IPS-18a (cell line): ENCODE measurements around the gene ZNF783.
"Not testable (repeated sequence)": the region's sequence is repeated elsewhere in the genome, so short reads cannot be mapped to it uniquely, and the experiment has no call there.

Source experiments
- H3K27ac ChIP-seq: one replicate; pipeline ENCODE4 v1.5.1; 2013; ENCODE audit warnings: low read length
- H3K27me3 ChIP-seq: one replicate; pipeline ENCODE4 v1.6.1; 2013; ENCODE audit warnings: mild to moderate bottlenecking, low read length; ENCODE audit not compliant: control insufficient read depth, insufficient read depth
- H3K36me3 ChIP-seq: one replicate; pipeline ENCODE4 v1.6.1; 2013; ENCODE audit warnings: low read depth, low read length; ENCODE audit not compliant: control insufficient read depth
- H3K4me1 ChIP-seq: one replicate; pipeline ENCODE4 v1.6.1; 2013; ENCODE audit warnings: low read depth, low read length; ENCODE audit not compliant: control insufficient read depth
- H3K4me3 ChIP-seq: one replicate; pipeline ENCODE4 v1.5.1; 2013; ENCODE audit warnings: low read length
- H3K9ac ChIP-seq: one replicate; pipeline ENCODE4 v1.6.1; 2013; ENCODE audit warnings: mild to moderate bottlenecking, low read length, moderate library complexity
- H3K9me3 ChIP-seq: one replicate; pipeline ENCODE4 v1.6.1; 2013; ENCODE audit warnings: low read depth, low read length; ENCODE audit not compliant: control insufficient read depth

Gene ZNF783

DNA sequence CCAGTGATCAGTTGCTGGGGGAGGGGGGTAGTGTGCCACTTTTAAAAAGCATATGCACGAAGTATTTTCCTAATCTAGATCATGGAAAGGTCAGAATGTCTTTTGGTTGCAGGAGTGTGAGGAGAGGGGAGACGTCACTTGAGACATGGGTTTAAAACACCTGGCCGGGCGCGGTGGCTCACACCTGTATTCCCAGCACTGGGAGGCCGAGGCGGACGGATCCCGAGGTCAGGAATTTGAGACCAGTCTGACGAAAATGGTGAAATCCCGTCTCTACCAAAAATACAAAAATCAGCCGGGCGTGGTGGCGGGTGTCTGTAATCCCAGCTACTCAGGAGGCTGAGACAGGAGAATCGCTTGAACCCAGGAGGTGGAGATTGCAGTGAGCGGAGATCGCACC lies 35.6 kb upstream of the ZNF783 start:
- H3K9ac ChIP-seq: not testable (repeated sequence)
- peaks cover 12% of the 10 kb centered on the region for H3K36me3 ChIP-seq

GRCh38 chr7:149226840-149227494 lies 35.0 kb upstream of the ZNF783 start:
- H3K36me3 ChIP-seq: peaks cover 11% of the 10 kb centered on the region
- H3K27ac ChIP-seq: no peak overlapping the region
- no peak overlapping the region for H3K9ac ChIP-seq
- H3K9me3 ChIP-seq: no peaks in the 10 kb centered on the region
- H3K27me3 ChIP-seq: no peaks in the 10 kb centered on the region
- H3K4me1 ChIP-seq: no peaks in the 10 kb centered on the region
- H3K4me3 ChIP-seq: no peak overlapping the region

More for the DNA sequence above, 35.6 kb upstream of the ZNF783 start:
- H3K4me3 ChIP-seq, H3K4me1 ChIP-seq, H3K27ac ChIP-seq, H3K27me3 ChIP-seq, H3K9me3 ChIP-seq: not testable (repeated sequence)

DNA sequence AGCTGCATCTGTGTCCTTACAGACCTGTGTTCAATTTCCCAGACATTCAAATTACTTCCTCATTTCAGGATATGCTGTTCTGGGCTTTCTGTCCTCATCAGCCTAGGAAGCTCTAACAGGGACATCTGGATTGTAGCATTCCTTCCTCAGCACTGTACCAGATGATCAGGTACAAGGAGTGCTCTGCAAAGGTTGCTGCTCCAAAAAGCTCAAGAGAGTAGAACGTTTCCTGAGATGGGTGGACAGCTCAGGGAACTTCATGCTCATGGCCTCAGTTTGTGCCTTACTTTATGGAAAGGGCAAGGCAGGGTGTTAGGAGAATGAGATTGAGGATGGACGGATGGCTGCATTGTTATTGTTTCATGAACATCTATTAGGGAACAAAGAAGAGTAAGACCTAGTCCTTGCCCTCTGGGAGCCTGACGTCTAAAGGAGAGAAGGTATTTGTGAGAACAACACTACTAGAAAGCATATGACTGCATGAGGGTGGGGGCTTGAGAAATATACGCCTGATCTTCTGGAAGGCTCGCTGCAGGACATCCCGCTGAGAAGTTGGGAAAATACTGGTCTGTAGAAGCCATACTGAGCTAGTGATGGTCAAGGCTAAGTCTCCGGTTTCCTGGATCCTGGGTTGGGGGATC lies 33.0 kb upstream of the ZNF783 start:
- Histone ChIP-seq H3K4me1 (no peaks in the 10 kb centered on the region), H3K9ac (no peak overlapping the region), H3K4me3 (no peak overlapping the region), H3K36me3 (peaks cover 11% of the 10 kb centered on the region), H3K9me3 (no peaks in the 10 kb centered on the region), H3K27ac (no peak overlapping the region), H3K27me3 (no peaks in the 10 kb centered on the region)

DNA sequence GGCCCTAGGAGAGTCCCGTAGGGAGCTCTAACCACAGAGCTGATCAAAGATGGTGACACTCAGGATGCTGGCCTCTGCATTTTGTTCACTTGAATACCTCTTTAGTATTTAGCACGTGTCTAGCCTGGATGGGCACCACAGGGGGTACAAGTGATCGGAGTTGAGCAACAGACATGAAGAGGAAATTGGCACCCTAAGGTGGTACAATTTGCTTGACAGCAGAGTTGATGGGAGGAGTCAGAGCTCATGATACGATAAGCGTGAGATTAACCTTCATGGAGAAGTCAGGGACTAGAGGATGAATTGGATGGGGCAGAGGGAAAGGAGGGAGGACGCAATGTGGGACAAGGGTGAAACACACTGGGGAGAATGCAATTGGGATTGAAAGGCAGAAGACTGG lies 32.5 kb upstream of the ZNF783 start:
- no peaks in the 10 kb centered on the region for H3K27me3 ChIP-seq

DNA sequence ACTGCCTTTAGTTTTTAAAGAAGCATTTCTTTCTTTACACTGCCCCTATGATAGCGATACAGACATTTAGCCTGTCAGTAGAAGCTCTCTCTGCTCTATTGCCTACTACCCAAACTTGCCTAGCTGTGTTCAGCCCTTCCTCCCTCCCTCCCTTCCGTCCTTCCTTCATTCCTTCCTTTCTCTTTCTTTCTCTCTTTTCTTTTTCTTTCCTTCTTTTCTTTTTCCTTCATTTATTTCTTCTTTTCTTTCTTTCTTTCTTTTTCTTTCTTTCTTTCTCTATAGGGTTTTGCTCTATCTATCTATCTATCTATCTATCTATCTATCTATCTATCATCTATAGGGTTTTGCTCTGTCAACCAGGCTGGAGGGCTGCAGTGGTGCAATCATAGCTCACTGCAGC lies 29.6 kb upstream of the ZNF783 start:
- no peaks in the 10 kb centered on the region for H3K4me1 ChIP-seq
- H3K27me3 ChIP-seq: peaks cover 2% of the 10 kb centered on the region
- no peak overlapping the region for H3K4me3 ChIP-seq
- H3K27ac ChIP-seq: no peak overlapping the region
- no peak overlapping the region for H3K9ac ChIP-seq
- H3K9me3 ChIP-seq: no peaks in the 10 kb centered on the region
- no peaks in the 10 kb centered on the region for H3K36me3 ChIP-seq

More for the DNA sequence above, 32.5 kb upstream of the ZNF783 start:
- no peak overlapping the region for H3K27ac ChIP-seq
- H3K9ac ChIP-seq: no peak overlapping the region
- H3K4me1 ChIP-seq: no peaks in the 10 kb centered on the region
- H3K9me3 ChIP-seq: no peaks in the 10 kb centered on the region
- H3K4me3 ChIP-seq: no peak overlapping the region
- H3K36me3 ChIP-seq: peaks cover 9% of the 10 kb centered on the region

GRCh38 chr7:149233655-149234204 lies 28.3 kb upstream of the ZNF783 start:
- not testable (repeated sequence) for H3K4me3 ChIP-seq, H3K9ac ChIP-seq, H3K27ac ChIP-seq, H3K36me3 ChIP-seq, H3K4me1 ChIP-seq, H3K9me3 ChIP-seq
- H3K27me3 ChIP-seq: peaks cover 13% of the 10 kb centered on the region

DNA sequence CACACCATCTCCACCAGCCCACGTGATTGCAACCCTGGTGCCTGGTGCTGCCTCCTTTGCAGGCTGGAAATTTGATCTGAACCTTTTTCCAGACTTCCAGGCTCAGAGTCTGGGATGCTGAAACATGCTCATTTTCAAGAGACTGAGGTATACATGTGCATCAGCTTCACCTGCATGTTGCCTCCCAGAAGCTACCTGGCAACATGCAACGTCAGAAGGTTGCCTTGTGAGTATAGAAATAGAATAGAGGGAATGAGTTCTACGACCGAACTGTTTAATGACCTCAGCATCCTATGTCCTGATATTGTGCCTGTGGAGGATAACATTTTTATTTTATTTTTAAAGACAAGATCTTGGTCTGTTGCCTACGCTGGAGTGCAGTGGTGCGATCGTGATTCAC lies 24.5 kb upstream of the ZNF783 start:
- Histone ChIP-seq H3K4me1 (peaks cover 4% of the 10 kb centered on the region), H3K27me3 (peaks cover 13% of the 10 kb centered on the region), H3K4me3 (no peak overlapping the region), H3K9ac (no peak overlapping the region), H3K36me3 (no peaks in the 10 kb centered on the region), H3K9me3 (no peaks in the 10 kb centered on the region), H3K27ac (no peak overlapping the region)

- H3K9ac ChIP-seq: no peak overlapping the region
- peaks cover 4% of the 10 kb centered on the region for H3K4me1 ChIP-seq
- H3K27me3 ChIP-seq: peaks cover 13% of the 10 kb centered on the region
- H3K36me3 ChIP-seq: no peaks in the 10 kb centered on the region
- no peaks in the 10 kb centered on the region for H3K9me3 ChIP-seq
- H3K27ac ChIP-seq: no peak overlapping the region
- no peak overlapping the region for H3K4me3 ChIP-seq
These were observed 23.9 kb upstream of the ZNF783 start for GRCh38 chr7:149238051-149238450.

DNA sequence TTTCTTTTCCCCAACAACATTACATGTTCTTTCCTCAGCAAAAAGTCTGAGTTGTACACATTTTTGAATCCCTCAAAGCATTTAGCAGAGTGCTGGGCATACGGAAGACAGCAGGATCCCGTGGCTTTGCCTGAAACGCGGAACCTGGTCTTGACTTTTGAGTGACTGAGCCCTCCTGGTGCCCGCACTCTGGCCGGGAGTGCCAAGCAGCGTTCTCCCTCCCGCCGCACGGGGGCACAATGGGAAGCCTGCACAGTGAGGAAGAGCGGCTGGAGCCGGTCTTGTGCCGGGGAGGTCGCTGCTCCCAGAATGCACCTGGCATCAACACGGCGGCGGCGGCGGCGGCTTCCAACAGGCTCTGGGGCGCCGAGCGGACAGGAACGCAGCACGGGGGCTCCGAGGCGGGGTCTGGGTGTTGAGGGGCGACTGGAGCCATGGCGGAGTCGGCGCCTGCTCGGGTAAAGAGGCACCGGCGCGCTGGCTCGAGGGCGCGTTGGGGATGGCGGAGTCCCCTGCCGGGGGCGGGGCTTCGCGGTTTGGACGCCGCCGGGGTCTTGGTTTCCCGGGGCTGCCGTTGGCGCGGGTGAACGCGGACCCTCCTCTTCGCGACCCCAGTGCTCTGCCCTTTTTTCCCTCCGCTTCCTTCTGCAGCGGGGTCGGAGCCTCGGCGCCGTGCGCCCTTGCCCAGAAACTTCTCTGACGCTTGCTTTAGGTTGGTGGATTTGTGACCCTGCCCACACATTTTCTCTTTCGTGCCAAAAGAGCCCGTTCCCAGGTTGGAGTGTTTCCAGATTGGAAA lies 22.5 kb upstream of the ZNF783 start, which contains the start of gene ZNF212:
Gene ZNF212 (plus strand): TSS at position 307 of the 799 bp plus-strand sequence. CDS start 128 bp downstream, at position 435.
- no peaks in the 10 kb centered on the region for H3K9me3 ChIP-seq

DNA sequence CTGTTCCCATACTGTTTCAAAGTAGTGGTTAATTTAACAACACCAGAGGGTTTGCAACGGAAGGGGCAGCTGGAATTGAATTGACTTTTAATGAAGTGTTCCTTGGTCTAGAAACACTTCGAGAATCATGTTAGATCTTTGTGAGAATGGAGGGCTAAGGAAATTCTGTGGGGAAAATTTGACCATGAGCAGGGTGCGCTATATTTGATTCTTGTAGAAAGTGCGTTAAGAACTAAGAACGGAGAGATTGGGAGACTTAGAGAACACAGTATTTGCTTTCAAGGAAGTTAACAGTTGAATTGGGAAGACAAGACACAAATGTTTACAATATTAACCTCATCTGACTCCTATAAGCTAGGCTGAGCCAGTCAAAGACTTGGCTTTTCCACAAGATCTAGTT lies 21.4 kb upstream of the ZNF783 start:
- Histone ChIP-seq H3K4me1 (peaks cover 4% of the 10 kb centered on the region), H3K36me3 (no peaks in the 10 kb centered on the region), H3K9ac (peak overlapping the region; percentile 88), H3K27ac (no peak overlapping the region), H3K9me3 (no peaks in the 10 kb centered on the region), H3K27me3 (peaks cover 13% of the 10 kb centered on the region), H3K4me3 (peak overlapping the region; percentile 92)

More for the DNA sequence above, 22.5 kb upstream of the ZNF783 start, which contains the start of gene ZNF212:
- Histone ChIP-seq H3K36me3 (no peaks in the 10 kb centered on the region), H3K27me3 (peaks cover 13% of the 10 kb centered on the region), H3K9ac (peak within 1 kb of the TSS; percentile 88), H3K4me1 (peaks cover 4% of the 10 kb centered on the region), H3K4me3 (peak within 1 kb of the TSS; percentile 92), H3K27ac (peak within 1 kb of the TSS; percentile 75)

DNA sequence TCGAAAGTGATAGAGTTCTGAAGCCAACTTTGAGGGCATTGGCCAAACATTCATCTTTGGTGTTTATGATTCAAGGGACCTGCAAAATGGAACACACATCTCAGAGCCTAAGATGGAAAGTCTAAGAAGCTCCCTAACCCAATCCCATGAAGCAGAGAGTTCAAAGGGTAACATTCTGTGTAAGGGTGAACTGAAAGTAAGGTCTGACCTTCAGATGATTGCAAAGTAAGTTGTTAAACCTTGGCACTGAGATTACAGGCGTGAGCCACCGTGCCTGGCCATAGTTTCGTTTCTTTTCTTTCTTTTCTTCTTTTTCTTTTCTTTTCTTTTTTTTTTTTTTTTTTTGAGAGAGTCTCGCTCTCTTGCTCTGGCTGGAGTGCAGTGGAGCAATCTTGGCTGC lies 20.3 kb upstream of the ZNF783 start:
- no peak overlapping the region for H3K27ac ChIP-seq
- H3K9me3 ChIP-seq: no peaks in the 10 kb centered on the region
- H3K9ac ChIP-seq: no peak overlapping the region
- H3K27me3 ChIP-seq: peaks cover 13% of the 10 kb centered on the region
- peaks cover 4% of the 10 kb centered on the region for H3K4me1 ChIP-seq
- H3K4me3 ChIP-seq: no peak overlapping the region
- H3K36me3 ChIP-seq: no peaks in the 10 kb centered on the region
